Right lung (tissue), 5 donors: ENCODE results near the gene SMIM13. TPM values are rescaled to one million over a fixed set of nuclear protein-coding genes. Genes with fewer than 3 reads are reported as not detected.
A peak's percentile ranks its signal among the peaks of the same experiment; 100 is the strongest.

ENCODE experiments used
- DNase-seq, 2 donors: peaks; one replicate each; pipeline ENCODE4 v3.0.0-alpha.2; 2013
- polyA plus RNA-seq, 5 donors: library from polyadenylated mRNA; unstranded; fragments of 120-200 nt; gene quantifications; one replicate each; pipeline versions ENCODE4 v1.2.1 to v1.2.3, GENCODE V29; 2013; ENCODE audit warnings: inconsistent platforms in 1 of 5, low replicate concordance in 1 of 5; ENCODE audit not compliant: insufficient read length in 5 of 5, insufficient read depth in 1 of 5

The SMIM13 gene
- polyA plus RNA-seq, 5 donors = 12.9 to 17.5 (median 16.4) TPM

- no peak for DNase-seq
These were observed 57.9 kb downstream of the SMIM13 start for GRCh38 chr6:11151488-11151887.

- no peak for DNase-seq
These were observed 58.9 kb downstream of the SMIM13 start for GRCh38 chr6:11152581-11152980.

GRCh38 chr6:11153447-11153846, 59.8 kb downstream of the SMIM13 start:
- no peak for DNase-seq

GRCh38 chr6:11155589-11155988, 62.0 kb downstream of the SMIM13 start:
- DNase-seq = no peak

GRCh38 chr6:11160199-11160598, 66.6 kb downstream of the SMIM13 start:
- no peak for DNase-seq

GRCh38 chr6:11161031-11161956, 67.7 kb downstream of the SMIM13 start:
- no peak for DNase-seq

- DNase-seq = no peak
These were observed 68.6 kb downstream of the SMIM13 start for GRCh38 chr6:11162262-11162661.

GRCh38 chr6:11163932-11164331, 70.3 kb downstream of the SMIM13 start:
- DNase-seq = no peak

- no peak for DNase-seq
These were observed 71.3 kb downstream of the SMIM13 start for GRCh38 chr6:11164717-11165646.

- DNase-seq = no peak
These were observed 73.3 kb downstream of the SMIM13 start for GRCh38 chr6:11166948-11167347.

GRCh38 chr6:11168091-11168635, 74.5 kb downstream of the SMIM13 start:
- no peak for DNase-seq

- no peak for DNase-seq
These were observed 78.3 kb downstream of the SMIM13 start for GRCh38 chr6:11171952-11172351.

GRCh38 chr6:11172501-11173327, 79.1 kb downstream of the SMIM13 start:
- DNase-seq = peak; percentile 34 to 61

- DNase-seq = no peak
These were observed 80.6 kb downstream of the SMIM13 start for GRCh38 chr6:11174242-11174611.

- no peak for DNase-seq
These were observed 83.6 kb downstream of the SMIM13 start for GRCh38 chr6:11177271-11177670.

GRCh38 chr6:11179088-11179418, 85.4 kb downstream of the SMIM13 start:
- no peak for DNase-seq

GRCh38 chr6:11179419-11180202, 86.0 kb downstream of the SMIM13 start:
- DNase-seq = no peak

- DNase-seq = no peak
These were observed 88.0 kb downstream of the SMIM13 start for GRCh38 chr6:11181478-11182136.

GRCh38 chr6:11183761-11184362, 90.2 kb downstream of the SMIM13 start:
- DNase-seq = no peak
